ENCODE results near the gene VPS33A. TPM values are rescaled to one million over a fixed set of nuclear protein-coding genes. Genes with fewer than 3 reads are reported as not detected.

The VPS33A gene
- total and polyA plus RNA-seq, 2 of the 8 experiments (the other 6 are each of a cell fraction or from before 2014, with no cell fraction given): 16.4 to 41.8 TPM

GRCh38 chr12:122275459-122275858 is 9.2 kb upstream of the VPS33A start:
- H2BK5ac ChIP-seq (ENCODE audit: low read depth, low read length): no peak overlapping the region
- H3K4me1 ChIP-seq (replicated peaks in 1 of 4; ENCODE audit: control insufficient read depth in 3 of 4, insufficient read depth in 4 of 4, low read length in 3 of 4): no peaks in the 10 kb centered on the region
- no peaks in the 10 kb centered on the region for H3K9me3 ChIP-seq (ENCODE audit: insufficient read depth in 2 of 2, low read depth in 1 of 2, low read length in 1 of 2)
- no peak overlapping the region for H2BK20ac ChIP-seq (ENCODE audit: low read length)
- FAIRE-seq: no peak
- WGBS, 2 experiments (ENCODE audit: extremely low coverage in 1 of 2, insufficient coverage in 1 of 2, insufficient read length in 1 of 2, insufficient replicate concordance in 2 of 2, low coverage in 1 of 2, low lambda C conversion rate in 2 of 2, missing lambda C conversion rate in 1 of 2): 83% methylated on average over 7 of the region's 8 CpGs; no CpG with 5 or more reads in 1 of the 2 experiments
- no peak overlapping the region for H4K91ac ChIP-seq (replicated peaks; ENCODE audit: insufficient read length, low read length)
- H3K9ac ChIP-seq (replicated peaks in 1 of 4; ENCODE audit: extremely low read depth in 1 of 4, low read depth in 3 of 4, low read length in 3 of 4): no peak overlapping the region
- no peak overlapping the region for H2AK5ac ChIP-seq (ENCODE audit: low read depth, low read length)
- no peaks in the 10 kb centered on the region for H3K79me2 ChIP-seq (ENCODE audit: control insufficient read depth in 1 of 2, insufficient read depth in 2 of 2, low read length in 2 of 2)
- CTCF ChIA-PET (ENCODE audit: partially characterized antibody): interaction anchor here (0.6 kb wide), 1 partner anchor 88 kb away, joined by 3 read pairs; no protein-coding TSS in a partner anchor
- no peak overlapping the region for H2AFZ ChIP-seq (ENCODE audit: low read length)
- no peaks in the 10 kb centered on the region for H4K20me1 ChIP-seq (replicated peaks in 1 of 2; ENCODE audit: control insufficient read depth in 1 of 2, insufficient read depth in 2 of 2, low read length in 2 of 2)
- no peak overlapping the region for H3K56ac ChIP-seq (replicated peaks; ENCODE audit: insufficient read length, low read depth, low read length)
- no peaks in the 10 kb centered on the region for H3K27me3 ChIP-seq (replicated peaks in 1 of 4; ENCODE audit: control insufficient read depth in 3 of 4, extremely low read depth in 1 of 4, insufficient read depth in 3 of 4, low read length in 3 of 4)
- H4K8ac ChIP-seq (ENCODE audit: extremely low read depth, insufficient read depth, low read length): no peak overlapping the region
- no peak overlapping the region for H3K14ac ChIP-seq (ENCODE audit: insufficient read length)
- H4K5ac ChIP-seq (ENCODE audit: insufficient read length, low read depth, low read length): no peak overlapping the region
- H3K36me3 ChIP-seq (ENCODE audit: control insufficient read depth in 2 of 4, insufficient read depth in 4 of 4, low read length in 3 of 4): 0 out of 8 replicates have a peak, but pooled peaks cover 0 to 2% (median 0%) of the 10 kb centered on the region in 4 experiments
- H3K4me2 ChIP-seq (ENCODE audit: insufficient read depth in 1 of 2, low read depth in 2 of 2, low read length in 2 of 2): no peak overlapping the region
- H3K23me2 ChIP-seq (ENCODE audit: low read depth, low read length): no peaks in the 10 kb centered on the region
- no peak for DNase-seq (ENCODE audit: low read depth in 1 of 2, low spot score in 2 of 2)
- no peaks in the 10 kb centered on the region for H3K79me1 ChIP-seq (ENCODE audit: low read depth, low read length)
- no peak overlapping the region for H2BK120ac ChIP-seq (replicated peaks; ENCODE audit: low read depth, low read length)
- no peak overlapping the region for H3K23ac ChIP-seq (ENCODE audit: insufficient read length)
- H3K4me3 ChIP-seq (ENCODE audit: extremely low read depth in 1 of 4, insufficient read depth in 2 of 4, low read depth in 3 of 4, low read length in 4 of 4): no peak overlapping the region
- no peak overlapping the region for H3K27ac ChIP-seq (ENCODE audit: low read depth, low read length)
- no peak overlapping the region for H3K4ac ChIP-seq (replicated peaks; ENCODE audit: insufficient read length, low read depth, low read length)
- POLR2A ChIA-PET (ENCODE audit: partially characterized antibody): no interaction called here
- H2BK15ac ChIP-seq (ENCODE audit: low read length): no peak overlapping the region
- TF ChIP-seq SRF (IDR thresholded peaks at IDR 0.05; ENCODE audit: low read depth, low read length) (no peak), SUZ12 (IDR thresholded peaks at IDR 0.05; ENCODE audit: low read length) (no peak), CBX8 (IDR thresholded peaks at IDR 0.05; ENCODE audit: borderline replicate concordance, low read depth, low read length) (no peak), CHD2 (IDR thresholded peaks at IDR 0.05; ENCODE audit: low read length) (no peak), USF2 (IDR thresholded peaks at IDR 0.05; ENCODE audit: low read length) (no peak), RXRA (IDR thresholded peaks at IDR 0.05; ENCODE audit: insufficient read depth, low read depth, low read length) (no peak), RFX5 (IDR thresholded peaks at IDR 0.05; ENCODE audit: borderline replicate concordance, low read depth, low read length) (no peak), JUND (IDR thresholded peaks at IDR 0.05; ENCODE audit: low read length) (no peak), PHF8 (conservative IDR thresholded peaks at IDR 0.05; ENCODE audit: low read depth, low read length) (no peak), TAF7 (optimal IDR thresholded peaks at IDR 0.05; ENCODE audit: borderline replicate concordance, low read depth, low read length) (no peak)
- H3K18ac ChIP-seq (ENCODE audit: extremely low read depth, low read length): no peak overlapping the region
- H2BK12ac ChIP-seq (ENCODE audit: low read depth, low read length): no peak overlapping the region
